Calu3 (cell line): ENCODE measurements around the gene P3H3. TPM values are rescaled to one million over a fixed set of nuclear protein-coding genes. Genes with fewer than 3 reads are reported as not detected.
"Not testable (repeated sequence)": the region's sequence is repeated elsewhere in the genome, so short reads cannot be mapped to it uniquely, and the experiment has no call there.

ENCODE experiments used
- BruUV-seq: library from RNA; stranded (reverse); fragments of 400-500 nt; replicated peaks from 2 replicates; lab custom pipeline; 2021; lab: Mats Ljungman, UMichigan
- CTCF ChIA-PET: fragments of 300-600 bp; sonication (Branson Sonifier 250); formaldehyde crosslinking; loops from one replicate; lab custom pipeline; 2022; ENCODE audit warnings: antibody characterized with exemption; lab: Charles Lee
- DNase-seq: peaks from one replicate; pipeline ENCODE4 v3.0.0; 2022
- H3K27ac Mint-ChIP-seq: one replicate; pipeline ENCODE4 v1.8.0; 2022; ENCODE audit warnings: mixed read lengths; ENCODE audit not compliant: unreplicated experiment
- H3K27me3 Mint-ChIP-seq: one replicate; pipeline ENCODE4 v1.8.0; 2022; ENCODE audit warnings: mixed read lengths; ENCODE audit not compliant: unreplicated experiment
- H3K36me3 Mint-ChIP-seq: one replicate; pipeline ENCODE4 v1.8.0; 2022; ENCODE audit warnings: mild to moderate bottlenecking, moderate library complexity, mixed read lengths; ENCODE audit not compliant: insufficient read depth, unreplicated experiment
- H3K4me1 Mint-ChIP-seq: one replicate; pipeline ENCODE4 v1.8.0; 2022; ENCODE audit warnings: mild to moderate bottlenecking, low read depth, mixed read lengths; ENCODE audit not compliant: unreplicated experiment
- H3K4me3 Mint-ChIP-seq: one replicate; pipeline ENCODE4 v1.8.0; 2022; ENCODE audit warnings: mild to moderate bottlenecking, low read depth, moderate library complexity, mixed read lengths; ENCODE audit not compliant: unreplicated experiment
- H3K9me3 Mint-ChIP-seq: one replicate; pipeline ENCODE4 v1.8.0; 2022; ENCODE audit warnings: low read depth, mixed read lengths; ENCODE audit not compliant: unreplicated experiment
- CTCF ChIP-seq: fragments of 200-600 bp; IDR thresholded peaks from one replicate; pipeline ENCODE4 v1.8.0; 2022; ENCODE audit warnings: antibody characterized with exemption; ENCODE audit not compliant: unreplicated experiment
- intact Hi-C: fragments of 100-400 bp; cut with micrococcal nuclease; formaldehyde crosslinking; loops from one replicate; pipeline ENCODE4 v1.10.0; 2022; ENCODE audit not compliant: unreplicated experiment
- total RNA-seq: library from RNA; stranded (reverse); gene quantifications from 2 replicates; pipeline ENCODE4 v1.2.3, GENCODE V29; 2022

P3H3 gene
- total RNA-seq, 1 experiment from 2014 or later = 0.45 TPM

DNA sequence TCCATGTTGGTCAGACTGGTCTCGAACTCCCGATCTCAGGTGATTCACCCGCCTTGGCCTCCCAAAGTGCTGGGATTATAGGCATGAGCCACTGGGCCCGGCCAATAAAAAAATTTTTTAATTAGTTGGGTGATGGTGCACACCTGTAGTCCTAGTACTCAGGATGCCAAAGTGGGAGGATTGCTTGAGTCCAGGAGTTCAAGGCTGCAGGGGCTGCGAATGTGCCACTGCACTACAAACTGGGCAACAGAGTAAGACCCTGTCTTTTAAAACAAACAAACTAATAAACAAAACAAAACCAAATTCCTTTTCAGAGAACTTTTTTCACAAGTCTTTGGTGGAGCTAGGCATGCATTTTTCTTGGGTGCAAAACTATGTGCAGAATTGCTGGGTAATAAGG, 55.0 kb downstream of the P3H3 start:
- no peak overlapping the region for H3K27ac Mint-ChIP-seq
- no peaks in the 10 kb centered on the region for H3K9me3 Mint-ChIP-seq
- H3K36me3 Mint-ChIP-seq = no peaks in the 10 kb centered on the region
- DNase-seq = no peak
- peaks cover 23% of the 10 kb centered on the region for H3K4me1 Mint-ChIP-seq
- TF ChIP-seq CTCF = no peak
- H3K4me3 Mint-ChIP-seq = no peak overlapping the region
- CTCF ChIA-PET = no interaction called here
- intact Hi-C loops = no loop called here
- no peaks in the 10 kb centered on the region for H3K27me3 Mint-ChIP-seq
- no TSS peak for BruUV-seq

- no peaks in the 10 kb centered on the region for H3K27me3 Mint-ChIP-seq
- no TSS peak for BruUV-seq
- no peak overlapping the region for H3K27ac Mint-ChIP-seq
- H3K9me3 Mint-ChIP-seq = no peaks in the 10 kb centered on the region
- CTCF ChIA-PET = no interaction called here
- no peak for DNase-seq
- peaks cover 23% of the 10 kb centered on the region for H3K4me1 Mint-ChIP-seq
- no peak for TF ChIP-seq CTCF
- H3K36me3 Mint-ChIP-seq = no peaks in the 10 kb centered on the region
- intact Hi-C loops = no loop called here
- no peak overlapping the region for H3K4me3 Mint-ChIP-seq
These were observed 55.5 kb downstream of the P3H3 start for GRCh38 chr12:6883683-6884082.

DNA sequence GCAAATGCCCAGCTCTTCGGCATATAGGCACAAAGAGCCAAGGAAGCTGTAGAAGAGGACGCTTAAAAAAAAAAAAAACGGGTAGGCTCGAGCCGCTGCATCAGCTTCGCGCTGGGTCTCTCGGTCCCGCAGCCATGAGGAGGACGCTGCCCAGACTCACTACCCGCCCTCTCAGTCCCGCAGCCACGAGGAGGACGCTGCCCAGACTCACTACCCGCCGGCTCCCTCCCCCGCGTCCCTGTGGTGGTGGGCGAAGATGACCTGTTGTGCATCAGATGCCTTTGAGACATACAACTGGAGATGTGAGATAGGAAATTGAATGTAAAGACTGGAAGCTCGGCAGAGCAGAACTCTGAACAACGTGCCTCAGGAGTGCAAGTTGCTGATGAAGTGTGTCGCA, 56.3 kb downstream of the P3H3 start:
- Mint-ChIP-seq H3K4me3 (no peak overlapping the region), H3K4me1 (peaks cover 23% of the 10 kb centered on the region), H3K27ac (no peak overlapping the region), H3K27me3 (no peaks in the 10 kb centered on the region), H3K36me3 (no peaks in the 10 kb centered on the region), H3K9me3 (no peaks in the 10 kb centered on the region)
- no peak for DNase-seq
- intact Hi-C loops = no loop called here
- no peak for TF ChIP-seq CTCF
- no TSS peak for BruUV-seq
- CTCF ChIA-PET = no interaction called here

DNA sequence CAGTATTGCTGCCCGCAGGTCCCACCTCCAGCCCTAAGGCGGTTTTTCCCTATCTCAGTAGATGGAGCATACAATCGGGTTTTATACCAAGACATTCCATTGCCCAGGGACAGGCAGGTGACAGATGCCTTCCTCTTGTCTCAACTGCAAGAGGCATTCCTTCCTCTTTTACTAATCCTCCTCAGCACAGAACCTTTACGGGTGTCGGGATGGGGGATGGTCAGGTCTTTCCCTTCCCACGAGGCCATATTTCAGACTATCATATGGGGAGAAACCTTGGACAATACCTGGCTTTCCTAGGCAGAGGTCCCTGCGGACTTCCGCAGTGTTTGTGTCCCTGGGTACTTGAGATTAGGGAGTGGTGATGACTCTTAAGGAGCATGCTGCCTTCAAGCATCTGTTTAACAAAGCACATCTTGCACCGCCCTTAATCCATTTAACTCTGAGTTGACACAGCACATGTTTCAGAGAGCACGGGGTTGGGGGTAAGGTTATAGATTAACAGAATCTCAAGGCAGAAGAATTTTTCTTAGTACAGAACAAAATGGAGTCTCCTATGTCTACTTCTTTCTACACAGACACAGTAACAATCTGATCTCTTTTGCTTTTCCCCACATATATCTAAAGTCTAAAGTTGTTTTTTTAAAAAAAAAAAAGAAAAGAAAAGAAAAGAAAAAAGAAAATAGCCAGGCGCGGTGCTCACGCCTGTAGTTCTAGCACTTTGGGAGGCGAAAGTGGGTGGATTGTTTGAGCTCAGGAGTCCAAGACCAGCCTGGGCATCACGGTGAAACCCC, 58.2 kb downstream of the P3H3 start:
- H3K27me3 Mint-ChIP-seq, H3K4me3 Mint-ChIP-seq, DNase-seq, BruUV-seq, H3K9me3 Mint-ChIP-seq, intact Hi-C loops: not testable (repeated sequence)
- H3K4me1 Mint-ChIP-seq = peaks cover 26% of the 10 kb centered on the region
- H3K36me3 Mint-ChIP-seq = peaks cover 13% of the 10 kb centered on the region
- peak overlapping the region; percentile 87 for H3K27ac Mint-ChIP-seq
- CTCF ChIA-PET = interaction anchor here (1.2 to 1.4 kb wide), 2 partner anchors 17 to 39 kb away, joined by 3 to 4 read pairs; no protein-coding TSS in a partner anchor

DNA sequence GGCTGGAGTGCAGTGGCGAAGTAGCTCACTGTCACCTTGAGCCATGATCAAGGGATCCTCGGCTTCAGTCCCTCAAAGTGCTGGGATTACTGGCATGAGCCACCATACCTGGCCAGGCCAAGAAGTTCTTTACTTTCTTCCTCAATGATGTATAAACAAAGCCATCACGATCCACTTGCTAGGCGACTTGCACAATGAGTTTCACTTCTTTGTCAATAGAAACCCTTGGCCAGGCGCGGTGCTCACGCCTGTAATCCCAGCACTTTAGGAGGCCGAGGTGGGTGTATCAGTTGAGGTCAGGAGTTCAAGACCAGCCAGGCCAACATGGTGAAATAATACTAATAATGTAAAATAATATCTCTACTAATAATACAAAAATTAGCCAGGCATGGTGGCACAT, 59.3 kb downstream of the P3H3 start:
- BruUV-seq = no TSS peak

More for the DNA sequence above, 59.3 kb downstream of the P3H3 start:
- H3K4me3 Mint-ChIP-seq = no peak overlapping the region
- H3K4me1 Mint-ChIP-seq = peaks cover 32% of the 10 kb centered on the region
- H3K27ac Mint-ChIP-seq = no peak overlapping the region
- H3K9me3 Mint-ChIP-seq = no peaks in the 10 kb centered on the region
- intact Hi-C loops = no loop called here
- no peak for DNase-seq
- CTCF ChIA-PET = interaction anchor here (1.2 to 1.4 kb wide), 2 partner anchors 18 to 38 kb away, joined by 3 to 4 read pairs; no protein-coding TSS in a partner anchor
- H3K36me3 Mint-ChIP-seq = peaks cover 17% of the 10 kb centered on the region
- no peaks in the 10 kb centered on the region for H3K27me3 Mint-ChIP-seq
- TF ChIP-seq CTCF = no peak
